HepG2 (cell line): ENCODE measurements around the gene HLA-DRB5. TPM values are rescaled to one million over a fixed set of nuclear protein-coding genes. Genes with fewer than 3 reads are reported as not detected.
"Not testable (repeated sequence)": the region's sequence is repeated elsewhere in the genome, so short reads cannot be mapped to it uniquely, and the experiment has no call there.

Source experiments
- ATAC-seq: fragments of 200-7000 bp; cut with Tn5 transposase; 3 replicates; pipeline ENCODE4 v1.9.1; 2020; ENCODE audit warnings: mild to moderate bottlenecking, moderate library complexity
- BruUV-seq: library from RNA; stranded (reverse); fragments of 400-500 nt; replicated peaks from 2 replicates; lab custom pipeline; 2021; lab: Mats Ljungman, UMichigan
- CTCF ChIA-PET: fragments of 300-600 bp; formaldehyde crosslinking; extraction: SDS; loops from one replicate; lab custom pipeline; 2021; ENCODE audit warnings: low total read pairs, inconsistent platforms, low intra/inter-chr PET ratio; lab: Yijun Ruan, JAX
- POLR2A ChIA-PET: fragments of 350-600 bp; sonication (Branson Sonifier 250); formaldehyde crosslinking; loops from one replicate; lab custom pipeline; 2020; ENCODE audit warnings: antibody characterized with exemption, inconsistent platforms; lab: Yijun Ruan, JAX
- DNase-seq: peaks from one replicate; pipeline ENCODE4 v3.0.0-alpha.2; 2015; ENCODE audit warnings: low spot score
- FAIRE-seq: peaks from 3 replicates; lab custom pipeline; 2011; peaks lifted over from hg19 to GRCh38; lab: Jason Lieb, UNC
- H2AFZ ChIP-seq: one replicate; pipeline ENCODE4 v1.6.1; 2011; ENCODE audit warnings: low read length, inconsistent platforms
- H3K27ac ChIP-seq: fragments of 300-600 bp; 3 replicates; pipeline ENCODE4 v1.8.0; 2011; ENCODE audit warnings: mixed run types, mild to moderate bottlenecking, mixed read lengths, low read length, inconsistent platforms; ENCODE audit not compliant: insufficient read depth; ENCODE audit errors: extremely low read length
- H3K27me3 ChIP-seq, 2 experiments: fragments of 200-600 bp in 1 of 2; 2 replicates in 1 of 2; 3 replicates in 1 of 2; pipeline versions ENCODE4 v1.6.0 to v1.8.0; 2011; ENCODE audit warnings: low read length in 2 of 2, mild to moderate bottlenecking in 2 of 2, moderate library complexity in 2 of 2, inconsistent platforms in 1 of 2; ENCODE audit not compliant: insufficient read depth in 2 of 2, control insufficient read depth in 1 of 2
- H3K36me3 ChIP-seq, 2 experiments: fragments of 200-600 bp in 1 of 2; replicated peaks in 1 of 2; 2 replicates in 1 of 2; 3 replicates in 1 of 2; pipeline versions ENCODE4 v1.5.1 to v1.8.0; 2011; ENCODE audit warnings: low read length in 2 of 2, inconsistent platforms in 1 of 2; ENCODE audit not compliant: insufficient read depth in 2 of 2, control insufficient read depth in 1 of 2
- H3K4me1 ChIP-seq: 2 replicates; pipeline ENCODE4 v1.5.1; 2012; ENCODE audit warnings: low read length, inconsistent platforms; ENCODE audit not compliant: insufficient read depth
- H3K4me2 ChIP-seq: 2 replicates; pipeline ENCODE4 v1.6.0; 2011; ENCODE audit warnings: low read depth, low read length, inconsistent platforms
- H3K4me3 ChIP-seq, 3 experiments: fragments of 200-600 bp in 1 of 3; sonication (generic), shearing (Covaris generic) in 1 of 3; replicated peaks in 1 of 3; 2 replicates each; pipeline ENCODE4 v1.5.1; 2011 to 2016; ENCODE audit warnings: low read length in 3 of 3, inconsistent platforms in 2 of 3, low read depth in 2 of 3, mild to moderate bottlenecking in 2 of 3, control low read depth in 1 of 3, mixed read lengths in 1 of 3; ENCODE audit not compliant: insufficient read depth in 1 of 3
- H3K79me2 ChIP-seq: one replicate; pipeline ENCODE4 v1.6.1; 2011; ENCODE audit warnings: low read length, inconsistent platforms; ENCODE audit not compliant: insufficient read depth
- H3K9ac ChIP-seq: 2 replicates; pipeline ENCODE4 v1.6.0; 2011; ENCODE audit warnings: mild to moderate bottlenecking, low read depth, low read length, inconsistent platforms; ENCODE audit not compliant: insufficient read depth
- H3K9me3 ChIP-seq: 2 replicates; pipeline ENCODE4 v1.5.1; 2012; ENCODE audit warnings: mild to moderate bottlenecking, low read length
- H4K20me1 ChIP-seq: 2 replicates; pipeline ENCODE4 v1.6.0; 2011; ENCODE audit warnings: inconsistent platforms, mild to moderate bottlenecking, low read length, moderate library complexity; ENCODE audit not compliant: insufficient read depth
- ATF1 ChIP-seq: IDR thresholded peaks from 2 replicates; pipeline ENCODE4 v1.6.1; 2016; ENCODE audit warnings: mild to moderate bottlenecking, control low read depth
- CREB1 ChIP-seq, 2 experiments: fragments of 450-650 bp in 1 of 2; IDR thresholded peaks; 2 replicates each; pipeline ENCODE4 v1.6.1; 2016 to 2017; ENCODE audit warnings: control low read depth in 1 of 2, mild to moderate bottlenecking in 1 of 2, missing compliant biosample characterization in 1 of 2, missing genetic modification characterization in 1 of 2
- HMG20A ChIP-seq: IDR thresholded peaks from 2 replicates; pipeline ENCODE4 v1.6.1; 2016; ENCODE audit warnings: borderline replicate concordance
- RFX5 ChIP-seq: IDR thresholded peaks from 2 replicates; pipeline ENCODE4 v1.6.1; 2011; ENCODE audit warnings: low read depth, low read length, improper control_type of control experiment
- RFXANK ChIP-seq: IDR thresholded peaks from 2 replicates; pipeline ENCODE4 v1.6.1; 2016
- RFXAP ChIP-seq: sonication (generic); formaldehyde crosslinking; IDR thresholded peaks from 2 replicates; pipeline ENCODE4 v1.4.0; 2020; ENCODE audit warnings: missing genetic modification reagents, borderline replicate concordance
- SKIL ChIP-seq: sonication (generic); formaldehyde crosslinking; IDR thresholded peaks from 2 replicates; pipeline ENCODE4 v1.8.0; 2022; ENCODE audit warnings: missing genetic modification reagents, mild to moderate bottlenecking, moderate library complexity, borderline replicate concordance
- WGBS: methylation state at CpG from one replicate; pipeline ENCODE4 v1.1.6; 2017; ENCODE audit warnings: low lambda C conversion rate; 5-methylcytosine and 5-hydroxymethylcytosine counted together
- in situ Hi-C: cut with HindIII; loops from 2 replicates; pipeline ENCODE4 v1.10.0; 2017; ENCODE audit warnings: low pct_unique_long_range_greater_than_20kb; ENCODE audit not compliant: extremely low pct_ligation_motif_present
- intact Hi-C: fragments of 100-400 bp; cut with micrococcal nuclease; formaldehyde crosslinking; loops from one replicate; pipeline ENCODE4 v1.10.0; 2022; ENCODE audit not compliant: unreplicated experiment
- polyA plus RNA-seq, 8 experiments: library from polyadenylated mRNA; depleted of rRNA in 3 of 8; stranded (reverse) in 7 of 8; unstranded in 1 of 8; fragments of >200 nt; fragmentation: Illumina TruSeq in 4 of 8; extraction: Trizol in 4 of 8; gene quantifications; 2 replicates each; pipeline versions ENCODE4 v1.2.1 to v1.2.3, GENCODE V29; 2011 to 2016; ENCODE audit warnings: low read depth in 4 of 8, missing spikeins in 1 of 8, mixed read lengths in 1 of 8; ENCODE audit not compliant: insufficient read depth in 1 of 8
- total RNA-seq, 5 experiments: library from RNA; depleted of rRNA; stranded (reverse); fragments of >200 nt; fragmentation: Illumina TruSeq; extraction: Trizol; gene quantifications; 2 replicates each; pipeline ENCODE4 v1.2.3, GENCODE V29; 2016; ENCODE audit warnings: low read depth in 1 of 5

Gene HLA-DRB5
- total and polyA plus RNA-seq, 2 of the 13 experiments (the other 11 are each of a cell fraction or from before 2014, with no cell fraction given) = not detected

GRCh38 chr6:32473376-32474348 is 56.4 kb downstream of the HLA-DRB5 start:
- H3K9me3 ChIP-seq; intact Hi-C loops; H3K27me3 ChIP-seq; in situ Hi-C loops; BruUV-seq; H4K20me1 ChIP-seq; H3K9ac ChIP-seq; POLR2A ChIA-PET; H3K4me3 ChIP-seq; H3K36me3 ChIP-seq; H3K4me2 ChIP-seq; H3K4me1 ChIP-seq; CTCF ChIA-PET; H2AFZ ChIP-seq; H3K79me2 ChIP-seq; H3K27ac ChIP-seq; TF ChIP-seq CREB1 (IDR thresholded peaks at IDR 0.05): not testable (repeated sequence)
- peak; percentile 85 for FAIRE-seq
- TF ChIP-seq RFXANK (CRISPR knock-in tag) = peak; percentile 97
- 0 out of 2 replicates have a peak, but pooled peaks have one; percentile 29 for TF ChIP-seq ATF1 (CRISPR knock-in tag)
- peak; percentile 96 for TF ChIP-seq RFX5
- peak; percentile 69 for TF ChIP-seq CREB1 (CRISPR knock-in tag; IDR thresholded peaks at IDR 0.05)
- peak; percentile 97 for TF ChIP-seq RFXAP (CRISPR knock-in tag)
- ATAC-seq = peak; percentile 75
- WGBS = 6% methylated on average over 10 of the region's 10 CpGs
- peak; percentile 12 for DNase-seq

- no peak overlapping the region for H3K4me3 ChIP-seq
- BruUV-seq = no TSS peak
- TF ChIP-seq HMG20A (CRISPR knock-in tag) (no peak), SKIL (no peak)
- ChIA-PET POLR2A (no interaction called here), CTCF (no interaction called here)
- WGBS = 34% methylated on average over 5 of the region's 5 CpGs
- no peaks in the 10 kb centered on the region for H3K79me2 ChIP-seq
- ATAC-seq (no peak), DNase-seq (no peak), FAIRE-seq (no peak)
- H3K27ac ChIP-seq = no peak overlapping the region
- H4K20me1 ChIP-seq = no peaks in the 10 kb centered on the region
- no peak overlapping the region for H2AFZ ChIP-seq
- H3K4me1 ChIP-seq = no peaks in the 10 kb centered on the region
- no peak overlapping the region for H3K9ac ChIP-seq
- no peaks in the 10 kb centered on the region for H3K9me3 ChIP-seq
- intact Hi-C loops (no loop called here), in situ Hi-C loops (no loop called here)
- no peaks in the 10 kb centered on the region for H3K36me3 ChIP-seq
- H3K27me3 ChIP-seq = peaks cover 0 to 3% of the 10 kb centered on the region in 2 experiments; a peak in 1 of 5 replicates
- H3K4me2 ChIP-seq = no peak overlapping the region
Observed at GRCh38 chr6:32472781-32473375, 57.2 kb downstream of the HLA-DRB5 start.
